ENCODE data around the gene CYP26B1. TPM values are rescaled to one million over a fixed set of nuclear protein-coding genes. Genes with fewer than 3 reads are reported as not detected.

Gene CYP26B1
- total and polyA plus RNA-seq, 2 of the 8 experiments (the other 6 are each of a cell fraction or from before 2014, with no cell fraction given) = 0.06 to 0.69 TPM

- no peak for TF ChIP-seq RFX5 (IDR thresholded peaks at IDR 0.05; ENCODE audit: borderline replicate concordance, low read depth, low read length)
- no peak for TF ChIP-seq TAF1 (IDR thresholded peaks at IDR 0.05; ENCODE audit: low read depth, low read length)
- no peak for TF ChIP-seq TEAD4 (IDR thresholded peaks at IDR 0.05; ENCODE audit: low read depth, low read length)
- TF ChIP-seq MAX (IDR thresholded peaks at IDR 0.05) = peak; percentile 79
- peak; percentile 53 for TF ChIP-seq SUZ12 (IDR thresholded peaks at IDR 0.05; ENCODE audit: low read length)
- TF ChIP-seq ASH2L (IDR thresholded peaks at IDR 0.05; ENCODE audit: low read length) = no peak
- TF ChIP-seq CHD2 (IDR thresholded peaks at IDR 0.05; ENCODE audit: low read length) = no peak
- no peak for TF ChIP-seq CHD1 (IDR thresholded peaks at IDR 0.05; ENCODE audit: low read depth, low read length)
- no peak for TF ChIP-seq RXRA (IDR thresholded peaks at IDR 0.05; ENCODE audit: insufficient read depth, low read depth, low read length)
- TF ChIP-seq EGR1 (IDR thresholded peaks at IDR 0.05; ENCODE audit: borderline replicate concordance, low read depth, low read length) = no peak
- no peak for TF ChIP-seq JUND (IDR thresholded peaks at IDR 0.05; ENCODE audit: low read length)
- no peak for TF ChIP-seq GTF2F1 (IDR thresholded peaks at IDR 0.05; ENCODE audit: borderline replicate concordance, low read depth, low read length)
- TF ChIP-seq EZH2 (IDR thresholded peaks at IDR 0.05; ENCODE audit: low read depth, low read length, severe bottlenecking) = peak; percentile 58
Measured at GRCh38 chr2:72147303-72147971, at the start of gene CYP26B1 (continued).

All from H1 (cell line).